DMS53 treated with DMSO at 0.1 percent for 48 hours (cell line): Measurements from ENCODE around the gene SLC25A19.

ENCODE experiments used
- DNase-seq: peaks from one replicate; lab custom pipeline; 2025; ENCODE audit not compliant: unreplicated experiment; lab: John Stamatoyannopoulos, UW

SLC25A19 gene

GRCh38 chr17:75289115-75289831 is at the start of gene SLC25A19:
Gene SLC25A19 (minus strand): TSS chr17:75289433. CDS start chr17:75286764, 2,669 bp downstream.
- DNase-seq, result peak; percentile 98

- DNase-seq, result no peak
Measured at GRCh38 chr17:75338335-75338734, 49.1 kb upstream of the SLC25A19 start.

GRCh38 chr17:75335315-75335714 is 46.1 kb upstream of the SLC25A19 start:
- no peak for DNase-seq

GRCh38 chr17:75334723-75335122 is 45.5 kb upstream of the SLC25A19 start:
- no peak for DNase-seq

- DNase-seq, result no peak
Measured at GRCh38 chr17:75331671-75332070, 42.4 kb upstream of the SLC25A19 start.

GRCh38 chr17:75327757-75328156 is 38.5 kb upstream of the SLC25A19 start:
- DNase-seq, result no peak

GRCh38 chr17:75326226-75326848 is 37.1 kb upstream of the SLC25A19 start:
- DNase-seq, result no peak

- DNase-seq, result no peak
Measured at GRCh38 chr17:75325827-75326225, 36.6 kb upstream of the SLC25A19 start.

GRCh38 chr17:75325348-75325747 is 36.1 kb upstream of the SLC25A19 start:
- DNase-seq, result no peak

GRCh38 chr17:75321506-75321905 is 32.3 kb upstream of the SLC25A19 start:
- no peak for DNase-seq

GRCh38 chr17:75319904-75320691 is 30.9 kb upstream of the SLC25A19 start:
- no peak for DNase-seq

- no peak for DNase-seq
Measured at GRCh38 chr17:75318615-75319222, 29.5 kb upstream of the SLC25A19 start.

GRCh38 chr17:75318211-75318610 is 29.0 kb upstream of the SLC25A19 start:
- no peak for DNase-seq

GRCh38 chr17:75317671-75318070 is 28.4 kb upstream of the SLC25A19 start:
- no peak for DNase-seq

- DNase-seq, result no peak
Measured at GRCh38 chr17:75316253-75316652, 27.0 kb upstream of the SLC25A19 start.

GRCh38 chr17:75315541-75316243 is 26.5 kb upstream of the SLC25A19 start:
- DNase-seq, result no peak

- DNase-seq, result no peak
Measured at GRCh38 chr17:75313941-75314551, 24.8 kb upstream of the SLC25A19 start.

GRCh38 chr17:75308732-75309629 is 19.7 kb upstream of the SLC25A19 start:
- DNase-seq, result peak; percentile 16

GRCh38 chr17:75307957-75308731 is 18.9 kb upstream of the SLC25A19 start:
- DNase-seq, result no peak
